HG03066 (cell line): Measurements from ENCODE around the gene SMAGP.

ENCODE experiments used
- ATAC-seq: cut with Tn5 transposase; IDR thresholded peaks from one replicate; pipeline ENCODE4 v1.9.1; 2021; ENCODE audit warnings: low read depth; ENCODE audit not compliant: unreplicated experiment

Gene SMAGP

DNA sequence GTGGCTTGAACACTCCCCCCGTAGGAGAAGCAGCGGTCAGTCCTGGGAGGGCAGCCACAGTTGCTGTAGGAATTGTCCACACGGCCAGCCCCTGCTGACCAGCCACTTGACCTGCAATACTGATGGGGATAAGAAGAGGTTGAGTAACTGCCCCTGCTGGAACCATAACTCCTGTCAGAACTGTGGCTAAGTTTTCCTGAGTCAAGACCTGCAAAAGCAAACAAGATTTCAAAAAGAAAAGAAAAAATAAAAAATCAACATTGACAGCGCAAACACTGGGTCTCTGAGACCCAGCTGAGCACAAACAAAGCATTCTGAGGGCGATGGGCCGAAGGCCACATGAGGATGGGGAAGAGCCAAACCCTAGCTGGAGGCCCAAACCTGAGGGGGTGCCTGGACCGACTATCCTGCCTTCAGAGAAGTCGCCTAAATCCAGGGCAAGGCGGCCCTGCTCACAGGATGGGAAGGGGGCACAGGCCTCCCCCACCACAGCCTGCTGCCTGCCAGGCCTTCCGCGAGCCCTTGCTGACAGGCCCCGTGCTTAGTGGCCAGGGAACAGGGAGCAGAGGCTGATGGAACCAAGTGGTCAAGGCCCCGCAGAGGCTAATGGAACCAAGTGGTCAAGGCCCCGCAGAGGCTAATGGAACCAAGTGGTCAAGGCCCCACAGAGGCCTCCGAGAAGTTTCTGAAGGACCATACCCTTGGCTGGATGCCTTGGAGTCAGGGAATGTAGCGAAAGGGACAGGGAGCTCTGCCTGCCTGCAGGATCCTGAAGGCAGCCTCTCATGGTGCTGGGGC lies 71.4 kb downstream of the SMAGP start:
- ATAC-seq, result no peak

DNA sequence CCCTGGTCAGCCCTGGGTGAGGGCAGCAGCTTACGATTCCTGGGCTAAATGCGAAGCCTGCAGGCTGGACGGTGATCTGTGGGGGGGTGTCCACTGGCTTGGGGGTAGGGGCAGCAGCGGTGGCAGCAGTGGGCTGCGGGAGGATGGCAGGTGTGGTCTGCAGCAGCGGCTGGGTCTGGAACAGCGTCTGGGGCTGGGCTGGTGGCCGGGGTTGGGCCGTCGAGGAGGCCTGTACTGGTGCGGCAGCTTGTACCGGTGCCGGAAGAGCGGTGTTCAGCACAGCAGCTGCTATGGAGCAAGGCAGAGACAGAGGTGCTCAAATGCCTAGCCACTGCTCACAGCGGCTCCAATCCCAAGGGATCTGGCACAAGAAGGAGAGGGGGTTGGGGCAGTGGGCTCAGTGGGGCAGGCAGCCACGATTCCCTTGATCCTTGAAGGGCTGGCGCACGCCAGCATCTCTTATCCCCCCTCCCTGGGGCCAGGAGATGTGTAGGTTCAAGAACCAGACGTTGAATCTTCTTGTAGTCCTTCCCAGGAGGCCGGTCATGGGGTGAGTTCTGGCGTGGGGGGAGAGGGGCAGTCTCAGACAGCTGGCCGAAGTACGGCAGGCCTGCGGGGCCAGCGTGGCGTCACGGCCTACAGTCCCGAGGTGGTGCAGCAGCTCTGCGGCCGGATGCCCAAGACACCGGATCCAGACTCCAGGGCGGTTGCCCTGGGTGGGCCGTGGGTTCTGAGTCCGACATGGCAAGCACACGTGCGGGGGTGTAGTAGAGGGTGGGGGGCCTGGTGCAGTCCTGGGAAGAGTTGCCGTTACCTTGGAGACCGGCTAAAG lies 72.3 kb downstream of the SMAGP start:
- no peak for ATAC-seq

DNA sequence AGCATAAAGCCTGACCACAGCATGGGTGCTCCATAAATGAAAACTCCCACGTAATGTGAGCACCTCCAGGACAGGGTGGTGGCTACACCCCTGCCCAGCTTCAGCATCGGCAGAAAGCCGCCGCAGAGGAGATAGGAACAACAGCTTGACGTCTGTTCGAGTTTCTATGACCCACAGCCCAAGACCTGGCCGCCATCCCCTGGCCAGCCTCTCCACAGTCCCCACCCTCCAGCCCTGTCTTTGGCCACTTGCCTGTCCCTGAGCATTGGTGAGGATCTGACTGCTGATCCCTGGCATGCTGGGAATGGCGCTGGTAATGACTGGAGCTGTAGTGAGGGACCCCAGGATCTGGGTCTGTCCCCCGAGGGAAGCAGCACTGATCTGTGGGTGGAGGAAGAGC lies 73.7 kb downstream of the SMAGP start:
- no peak for ATAC-seq

DNA sequence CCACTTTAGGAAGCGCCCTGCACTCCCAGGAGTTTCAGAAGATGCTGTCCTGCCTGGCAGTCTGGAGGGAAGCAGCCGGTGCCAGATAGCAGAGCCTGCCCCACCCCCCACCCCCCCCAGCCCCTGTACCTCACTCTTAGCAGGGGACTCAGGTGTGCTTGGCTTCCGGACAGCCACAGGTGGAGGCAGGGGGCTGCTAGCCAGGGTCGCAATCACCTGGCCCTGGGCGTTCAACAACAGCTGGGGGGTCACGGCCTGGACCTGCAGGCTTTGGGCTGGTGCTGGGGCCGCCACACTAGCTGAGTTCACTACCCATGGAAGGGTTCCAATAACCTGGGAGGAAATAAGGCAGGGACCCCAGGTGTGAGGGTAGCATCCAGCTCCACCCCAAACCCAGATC lies 74.4 kb downstream of the SMAGP start:
- no peak for ATAC-seq
